Trophoblast cell (in vitro differentiated cells and primary cell): Measurements from ENCODE around the gene TMLHE.
"Not testable (repeated sequence)": the region's sequence is repeated elsewhere in the genome, so short reads cannot be mapped to it uniquely, and the experiment has no call there.

Experiments
- DNase-seq, 2 donors: peaks; one replicate each; pipeline ENCODE4 v3.0.0-alpha.2; 2016
- H2AFZ ChIP-seq: 2 replicates; pipeline ENCODE4 v1.6.1; 2013; ENCODE audit warnings: low read length, moderate library complexity, mild to moderate bottlenecking; ENCODE audit not compliant: insufficient read depth, poor library complexity
- H2AK5ac ChIP-seq: 2 replicates; pipeline ENCODE4 v1.6.1; 2013; ENCODE audit warnings: mild to moderate bottlenecking, low read length
- H2BK120ac ChIP-seq: 2 replicates; pipeline ENCODE4 v1.6.1; 2013; ENCODE audit warnings: low read length, mild to moderate bottlenecking, moderate library complexity; ENCODE audit not compliant: insufficient read depth, poor library complexity
- H2BK12ac ChIP-seq: 2 replicates; pipeline ENCODE4 v1.6.1; 2013; ENCODE audit warnings: mild to moderate bottlenecking, low read length, moderate library complexity
- H2BK5ac ChIP-seq: 2 replicates; pipeline ENCODE4 v1.6.1; 2013; ENCODE audit warnings: low read length, low read depth, moderate library complexity, mild to moderate bottlenecking; ENCODE audit not compliant: poor library complexity
- H3K14ac ChIP-seq: 2 replicates; pipeline ENCODE4 v1.6.1; 2013; ENCODE audit warnings: mild to moderate bottlenecking, low read length
- H3K18ac ChIP-seq: 2 replicates; pipeline ENCODE4 v1.6.1; 2013; ENCODE audit warnings: mild to moderate bottlenecking, low read length
- H3K23ac ChIP-seq: 2 replicates; pipeline ENCODE4 v1.6.1; 2013; ENCODE audit warnings: low read length
- H3K27ac ChIP-seq: 2 replicates; pipeline ENCODE4 v1.5.1; 2013; ENCODE audit warnings: low read depth, mild to moderate bottlenecking, inconsistent platforms, low read length, moderate library complexity
- H3K27me3 ChIP-seq: 2 replicates; pipeline ENCODE4 v1.6.1; 2013; ENCODE audit warnings: inconsistent platforms, mild to moderate bottlenecking, low read length, moderate library complexity; ENCODE audit not compliant: insufficient read depth
- H3K36me3 ChIP-seq, 2 experiments: 1 replicate in 1 of 2; 2 replicates in 1 of 2; pipeline ENCODE4 v1.6.1; 2013; ENCODE audit warnings: low read length in 2 of 2, mild to moderate bottlenecking in 2 of 2, moderate library complexity in 1 of 2; ENCODE audit not compliant: insufficient read depth in 2 of 2, control insufficient read depth in 1 of 2
- H3K4ac ChIP-seq: 2 replicates; pipeline ENCODE4 v1.6.1; 2013; ENCODE audit warnings: low read depth, mild to moderate bottlenecking, low read length, moderate library complexity
- H3K4me1 ChIP-seq, 2 experiments: 1 replicate in 1 of 2; 2 replicates in 1 of 2; pipeline ENCODE4 v1.6.1; 2013; ENCODE audit warnings: low read length in 2 of 2, mild to moderate bottlenecking in 2 of 2, moderate library complexity in 1 of 2; ENCODE audit not compliant: insufficient read depth in 2 of 2, control insufficient read depth in 1 of 2
- H3K4me2 ChIP-seq: 2 replicates; pipeline ENCODE4 v1.6.1; 2013; ENCODE audit warnings: inconsistent platforms, mild to moderate bottlenecking, low read length, moderate library complexity
- H3K4me3 ChIP-seq: 2 replicates; pipeline ENCODE4 v1.5.1; 2013; ENCODE audit warnings: mild to moderate bottlenecking, low read depth, low read length, inconsistent platforms
- H3K79me1 ChIP-seq: one replicate; pipeline ENCODE4 v1.6.1; 2013; ENCODE audit warnings: low read length
- H3K79me2 ChIP-seq: 2 replicates; pipeline ENCODE4 v1.6.1; 2013; ENCODE audit warnings: low read length, mild to moderate bottlenecking; ENCODE audit not compliant: control insufficient read depth, insufficient read depth, poor library complexity
- H3K9ac ChIP-seq: 2 replicates; pipeline ENCODE4 v1.6.1; 2013; ENCODE audit warnings: mild to moderate bottlenecking, low read length
- H3K9me3 ChIP-seq: 2 replicates; pipeline ENCODE4 v1.6.1; 2013; ENCODE audit warnings: low read depth, mild to moderate bottlenecking, control low read depth, inconsistent platforms, low read length; ENCODE audit not compliant: insufficient read depth
- H4K12ac ChIP-seq: 2 replicates; pipeline ENCODE4 v1.6.1; 2013; ENCODE audit warnings: low read depth, mild to moderate bottlenecking, low read length, moderate library complexity
- H4K8ac ChIP-seq: 2 replicates; pipeline ENCODE4 v1.6.1; 2013; ENCODE audit warnings: low read depth, mild to moderate bottlenecking, low read length, moderate library complexity
- H4K91ac ChIP-seq: one replicate; pipeline ENCODE4 v1.6.1; 2013; ENCODE audit warnings: low read depth, mild to moderate bottlenecking, low read length, moderate library complexity
- WGBS: extraction: QIAGEN DNeasy Blood & Tissue Kit; methylation state at CpG from one replicate; pipeline ENCODE4 v1.1.7; 2013; ENCODE audit warnings: missing lambda C conversion rate; ENCODE audit not compliant: insufficient read length, insufficient coverage; ENCODE audit errors: extremely low coverage; 5-methylcytosine and 5-hydroxymethylcytosine counted together

The TMLHE gene

GRCh38 chrX:155641371-155641770 lies 28.6 kb upstream of the TMLHE start:
- H3K4ac ChIP-seq, H3K4me3 ChIP-seq, H3K27me3 ChIP-seq, H3K14ac ChIP-seq, H3K9me3 ChIP-seq, H4K8ac ChIP-seq, H2AK5ac ChIP-seq, H3K36me3 ChIP-seq, H3K9ac ChIP-seq, H2BK120ac ChIP-seq, H2AFZ ChIP-seq, H3K79me1 ChIP-seq, H3K23ac ChIP-seq, H3K18ac ChIP-seq, H3K4me1 ChIP-seq, H2BK5ac ChIP-seq, H4K12ac ChIP-seq, H2BK12ac ChIP-seq, DNase-seq, H3K79me2 ChIP-seq, H4K91ac ChIP-seq: not testable (repeated sequence)
- H3K4me2 ChIP-seq: peak overlapping the region; percentile 51
- peak overlapping the region; percentile 48 for H3K27ac ChIP-seq
- WGBS: no CpG with 5 or more reads among the region's 14 CpGs

GRCh38 chrX:155637714-155638113 lies 25.0 kb upstream of the TMLHE start:
- Histone ChIP-seq H2BK120ac (no peak overlapping the region), H4K91ac (no peak overlapping the region), H3K4me1 (no peaks in the 10 kb centered on the region), H3K14ac (no peak overlapping the region), H2AFZ (no peak overlapping the region), H2BK12ac (no peak overlapping the region), H2AK5ac (no peak overlapping the region), H2BK5ac (no peak overlapping the region), H4K12ac (no peak overlapping the region), H3K4me3 (no peak overlapping the region), H3K27ac (no peak overlapping the region), H3K23ac (no peak overlapping the region), H3K27me3 (no peaks in the 10 kb centered on the region), H3K4ac (no peak overlapping the region), H3K79me2 (no peaks in the 10 kb centered on the region), H3K9me3 (no peaks in the 10 kb centered on the region), H3K18ac (no peak overlapping the region), H3K36me3 (no peaks in the 10 kb centered on the region), H3K4me2 (no peak overlapping the region), H4K8ac (no peak overlapping the region), H3K79me1 (peaks cover 2% of the 10 kb centered on the region), H3K9ac (no peak overlapping the region)
- DNase-seq: no peak

- H2BK120ac ChIP-seq, H3K23ac ChIP-seq, H3K4ac ChIP-seq, H3K27ac ChIP-seq, H3K27me3 ChIP-seq, H3K14ac ChIP-seq, H4K12ac ChIP-seq, DNase-seq, H3K9me3 ChIP-seq, H4K8ac ChIP-seq, H2BK12ac ChIP-seq, H3K4me1 ChIP-seq, H3K9ac ChIP-seq, H2BK5ac ChIP-seq, H2AK5ac ChIP-seq, H3K18ac ChIP-seq, H2AFZ ChIP-seq, H3K4me3 ChIP-seq, H4K91ac ChIP-seq, H3K79me1 ChIP-seq, H3K36me3 ChIP-seq, H3K79me2 ChIP-seq, H3K4me2 ChIP-seq: not testable (repeated sequence)
- no CpG with 5 or more reads among the region's 1 CpG for WGBS
These were observed 22.3 kb upstream of the TMLHE start for GRCh38 chrX:155635019-155635418.

GRCh38 chrX:155632431-155633100 lies 19.8 kb upstream of the TMLHE start:
- Histone ChIP-seq H3K27ac (no peak overlapping the region), H3K79me1 (no peaks in the 10 kb centered on the region), H3K36me3 (no peaks in the 10 kb centered on the region), H3K4me2 (no peak overlapping the region), H3K4me1 (no peaks in the 10 kb centered on the region), H4K8ac (no peak overlapping the region), H2BK120ac (no peak overlapping the region), H3K18ac (no peak overlapping the region), H2BK5ac (no peak overlapping the region), H3K23ac (no peak overlapping the region), H2AFZ (no peak overlapping the region), H4K12ac (no peak overlapping the region), H3K4ac (no peak overlapping the region), H3K14ac (no peak overlapping the region), H3K4me3 (no peak overlapping the region), H3K79me2 (no peaks in the 10 kb centered on the region), H2AK5ac (no peak overlapping the region), H3K27me3 (no peaks in the 10 kb centered on the region), H2BK12ac (no peak overlapping the region), H3K9ac (no peak overlapping the region), H3K9me3 (no peaks in the 10 kb centered on the region), H4K91ac (no peak overlapping the region)
- DNase-seq: peak; percentile 22 to 64
- no CpG with 5 or more reads among the region's 3 CpGs for WGBS
